OCI-LY7 (cell line): Measurements from ENCODE around the gene NXN. TPM values are rescaled to one million over a fixed set of nuclear protein-coding genes. Genes with fewer than 3 reads are reported as not detected.

ENCODE experiments used
- BruUV-seq: library from RNA; stranded (reverse); fragments of 400-500 nt; replicated peaks from 2 replicates; lab custom pipeline; 2021; lab: Mats Ljungman, UMichigan
- CTCF ChIA-PET: fragments of 300-600 bp; sonication (Branson Sonifier 250); formaldehyde crosslinking; loops from one replicate; lab custom pipeline; 2022; ENCODE audit warnings: antibody characterized with exemption; ENCODE audit not compliant: unreplicated experiment; lab: Charles Lee
- POLR2A ChIA-PET: fragments of 300-600 bp; sonication (Branson Sonifier 250); formaldehyde crosslinking; loops from one replicate; lab custom pipeline; 2022; ENCODE audit warnings: antibody characterized with exemption; lab: Charles Lee
- DNase-seq: peaks from one replicate; pipeline ENCODE4 v3.0.0-alpha.2; 2015; ENCODE audit warnings: low spot score
- H2AFZ ChIP-seq: fragments of 200-600 bp; sonication (generic), shearing (Covaris generic); 2 replicates; pipeline ENCODE4 v1.6.1; 2014; ENCODE audit warnings: mild to moderate bottlenecking, antibody characterized with exemption, low read length, moderate library complexity
- H3K27ac ChIP-seq: fragments of 200-600 bp; sonication (generic); 2 replicates; pipeline ENCODE4 v1.5.1; 2014; ENCODE audit warnings: mixed run types, low read depth, mild to moderate bottlenecking, moderate library complexity, low read length, inconsistent platforms; ENCODE audit not compliant: poor library complexity, severe bottlenecking
- H3K36me3 ChIP-seq: fragments of 200-600 bp; sonication (generic); 2 replicates; pipeline ENCODE4 v1.6.1; 2014; ENCODE audit warnings: mild to moderate bottlenecking, antibody characterized with exemption, low read length, moderate library complexity, mixed read lengths; ENCODE audit not compliant: insufficient read depth
- H3K4me1 ChIP-seq: fragments of 200-600 bp; sonication (generic); 2 replicates; pipeline ENCODE4 v1.5.1; 2014; ENCODE audit warnings: mild to moderate bottlenecking, low read length; ENCODE audit not compliant: insufficient read depth, poor library complexity, severe bottlenecking
- H3K4me2 ChIP-seq: fragments of 200-600 bp; sonication (generic); 2 replicates; pipeline ENCODE4 v1.6.1; 2014; ENCODE audit warnings: mild to moderate bottlenecking, low read length
- H3K4me3 ChIP-seq: fragments of 200-600 bp; sonication (generic); 2 replicates; pipeline ENCODE4 v1.5.1; 2014; ENCODE audit warnings: mild to moderate bottlenecking, low read depth, low read length; ENCODE audit not compliant: poor library complexity, severe bottlenecking
- H3K79me2 ChIP-seq: fragments of 200-600 bp; sonication (generic); 2 replicates; pipeline ENCODE4 v1.6.1; 2016; ENCODE audit warnings: low read depth, mild to moderate bottlenecking, low read length, moderate library complexity, mixed read lengths; ENCODE audit not compliant: insufficient read depth
- H3K9me2 ChIP-seq: fragments of 200-600 bp; sonication (generic); 2 replicates; pipeline ENCODE4 v1.6.1; 2016; ENCODE audit warnings: mild to moderate bottlenecking, low read length, mixed read lengths; ENCODE audit not compliant: insufficient read depth
- H3K9me3 ChIP-seq: fragments of 200-600 bp; sonication (generic); 2 replicates; pipeline ENCODE4 v1.6.1; 2014; ENCODE audit warnings: mild to moderate bottlenecking, mixed run types, low read length, mixed read lengths
- H4K20me1 ChIP-seq: fragments of 200-600 bp; sonication (generic); 2 replicates; pipeline ENCODE4 v1.6.1; 2014; ENCODE audit warnings: mild to moderate bottlenecking, antibody characterized with exemption, low read length, moderate library complexity, mixed read lengths; ENCODE audit not compliant: insufficient read depth
- EZH2phosphoT487 ChIP-seq: fragments of 200-600 bp; sonication (generic); IDR thresholded peaks from 2 replicates; pipeline ENCODE4 v1.6.1; 2018; ENCODE audit warnings: low read depth, borderline replicate concordance, mild to moderate bottlenecking, mixed run types, antibody characterized with exemption, low read length, moderate library complexity, mixed read lengths
- intact Hi-C: fragments of 100-400 bp; cut with micrococcal nuclease; formaldehyde crosslinking; loops from one replicate; pipeline ENCODE4 v1.10.0; 2022; ENCODE audit not compliant: unreplicated experiment
- total RNA-seq, 2 experiments: library from RNA; depleted of rRNA in 1 of 2; stranded (reverse); fragments of >200 nt in 1 of 2; shearing (Covaris generic) in 1 of 2; gene quantifications; 2 replicates each; pipeline ENCODE4 v1.2.3, GENCODE V29; 2014 to 2022
- TF ChIP-seq, protein P1 (sequence below): fragments of 200-600 bp; sonication (generic); conservative IDR thresholded peaks from 2 replicates; pipeline ENCODE4 v1.5.1; 2014; ENCODE audit warnings: mild to moderate bottlenecking, antibody characterized with exemption, low read length, moderate library complexity, mixed read lengths

NXN gene
- total RNA-seq, 2 experiments from 2014 or later, result 1.3 to 2.8 TPM

DNA sequence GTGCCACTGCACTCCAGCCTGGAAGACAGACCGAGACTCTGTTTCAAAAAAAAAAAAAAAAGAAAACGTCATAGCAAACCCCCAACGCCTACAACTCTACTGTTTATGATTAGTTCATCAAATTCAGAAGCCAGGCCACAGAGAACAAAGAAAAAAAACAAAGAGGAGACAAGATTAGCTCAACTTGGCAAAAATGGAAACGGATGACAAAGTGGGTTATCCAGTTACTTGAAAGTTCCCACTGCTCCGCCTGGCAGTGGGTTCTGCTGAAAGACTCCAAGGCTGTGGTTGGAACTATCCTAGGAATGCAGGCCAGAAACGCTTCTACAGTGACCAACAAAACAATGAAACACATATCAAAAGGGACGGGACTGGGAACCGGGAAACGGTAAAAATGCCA is 144.3 kb downstream of the NXN start:
- BruUV-seq, result no TSS peak

DNA sequence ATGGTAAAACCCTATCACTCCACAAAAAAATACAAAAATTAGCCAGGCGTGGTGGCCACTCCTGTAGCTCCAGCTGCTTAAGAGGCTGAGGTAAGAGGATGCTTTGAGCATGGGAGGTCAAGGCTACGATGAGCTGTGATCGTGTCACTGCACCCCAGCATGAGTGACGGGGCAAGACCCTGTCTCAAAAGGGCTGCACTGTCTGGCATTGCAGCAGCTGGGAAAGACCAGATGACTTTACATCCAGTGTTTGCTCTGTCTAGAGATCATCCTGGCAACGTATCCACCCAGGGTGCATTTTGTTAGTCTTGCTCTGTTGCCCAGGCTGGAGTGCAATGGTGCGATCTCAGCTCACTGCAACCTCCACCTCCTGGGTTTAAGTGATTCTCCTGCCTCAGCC is 145.4 kb downstream of the NXN start:
- H2AFZ ChIP-seq, result no peak overlapping the region
- H3K27ac ChIP-seq, result no peak overlapping the region
- ChIA-PET CTCF (no interaction called here), POLR2A (no interaction called here)
- no peaks in the 10 kb centered on the region for H3K36me3 ChIP-seq
- no peak for DNase-seq
- H3K4me3 ChIP-seq, result no peak overlapping the region
- H3K79me2 ChIP-seq, result no peaks in the 10 kb centered on the region
- no peaks in the 10 kb centered on the region for H3K9me2 ChIP-seq
- TF ChIP-seq EZH2phosphoT487, result no peak
- TF ChIP-seq, protein P1, sequence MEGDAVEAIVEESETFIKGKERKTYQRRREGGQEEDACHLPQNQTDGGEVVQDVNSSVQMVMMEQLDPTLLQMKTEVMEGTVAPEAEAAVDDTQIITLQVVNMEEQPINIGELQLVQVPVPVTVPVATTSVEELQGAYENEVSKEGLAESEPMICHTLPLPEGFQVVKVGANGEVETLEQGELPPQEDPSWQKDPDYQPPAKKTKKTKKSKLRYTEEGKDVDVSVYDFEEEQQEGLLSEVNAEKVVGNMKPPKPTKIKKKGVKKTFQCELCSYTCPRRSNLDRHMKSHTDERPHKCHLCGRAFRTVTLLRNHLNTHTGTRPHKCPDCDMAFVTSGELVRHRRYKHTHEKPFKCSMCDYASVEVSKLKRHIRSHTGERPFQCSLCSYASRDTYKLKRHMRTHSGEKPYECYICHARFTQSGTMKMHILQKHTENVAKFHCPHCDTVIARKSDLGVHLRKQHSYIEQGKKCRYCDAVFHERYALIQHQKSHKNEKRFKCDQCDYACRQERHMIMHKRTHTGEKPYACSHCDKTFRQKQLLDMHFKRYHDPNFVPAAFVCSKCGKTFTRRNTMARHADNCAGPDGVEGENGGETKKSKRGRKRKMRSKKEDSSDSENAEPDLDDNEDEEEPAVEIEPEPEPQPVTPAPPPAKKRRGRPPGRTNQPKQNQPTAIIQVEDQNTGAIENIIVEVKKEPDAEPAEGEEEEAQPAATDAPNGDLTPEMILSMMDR, result no peak
- no TSS peak for BruUV-seq
- H3K9me3 ChIP-seq, result no peaks in the 10 kb centered on the region
- no peaks in the 10 kb centered on the region for H4K20me1 ChIP-seq
- intact Hi-C loops, result no loop called here
- no peaks in the 10 kb centered on the region for H3K4me1 ChIP-seq
- H3K4me2 ChIP-seq, result no peak overlapping the region

More for the DNA sequence above, 144.3 kb downstream of the NXN start:
- no peak overlapping the region for H3K4me2 ChIP-seq
- ChIA-PET CTCF (no interaction called here), POLR2A (no interaction called here)
- no peak for DNase-seq
- peaks cover 3% of the 10 kb centered on the region for H3K4me1 ChIP-seq
- intact Hi-C loops, result no loop called here
- no peak overlapping the region for H3K27ac ChIP-seq
- H3K9me2 ChIP-seq, result no peaks in the 10 kb centered on the region
- TF ChIP-seq, protein P1, result no peak
- no peak for TF ChIP-seq EZH2phosphoT487
- no peaks in the 10 kb centered on the region for H3K79me2 ChIP-seq
- no peaks in the 10 kb centered on the region for H3K9me3 ChIP-seq
- H2AFZ ChIP-seq, result no peak overlapping the region
- H3K4me3 ChIP-seq, result no peak overlapping the region
- no peaks in the 10 kb centered on the region for H3K36me3 ChIP-seq
- no peaks in the 10 kb centered on the region for H4K20me1 ChIP-seq

DNA sequence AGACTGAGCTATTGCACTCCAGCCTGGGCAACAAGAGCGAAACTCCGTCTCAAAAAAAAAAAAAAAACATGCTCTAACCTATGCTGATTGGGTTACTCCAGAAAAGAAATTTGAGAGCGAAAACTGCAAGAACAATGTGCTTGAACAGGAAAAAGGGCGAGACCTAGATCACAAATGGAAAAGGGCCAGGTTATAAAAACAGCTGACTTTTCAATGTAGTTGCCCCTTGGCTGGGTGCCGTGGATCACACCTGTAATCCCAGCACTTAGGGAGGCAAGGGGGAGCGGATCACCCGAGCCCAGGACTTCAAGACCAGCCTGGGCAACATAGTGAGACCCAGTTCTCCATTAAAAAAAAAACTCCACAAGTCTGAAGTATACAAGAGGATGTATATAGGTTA is 148.6 kb downstream of the NXN start:
- H3K4me2 ChIP-seq, result no peak overlapping the region
- no peak for DNase-seq
- no peak overlapping the region for H3K4me3 ChIP-seq
- no peaks in the 10 kb centered on the region for H3K9me3 ChIP-seq
- H3K27ac ChIP-seq, result no peak overlapping the region
- BruUV-seq, result no TSS peak
- no peaks in the 10 kb centered on the region for H3K4me1 ChIP-seq
- H3K36me3 ChIP-seq, result no peaks in the 10 kb centered on the region
- no peak overlapping the region for H2AFZ ChIP-seq
- CTCF ChIA-PET, result no interaction called here
- no peaks in the 10 kb centered on the region for H3K79me2 ChIP-seq
- POLR2A ChIA-PET, result no interaction called here
- TF ChIP-seq, protein P1, result no peak
- TF ChIP-seq EZH2phosphoT487, result no peak
- intact Hi-C loops, result no loop called here
- H3K9me2 ChIP-seq, result no peaks in the 10 kb centered on the region
- no peaks in the 10 kb centered on the region for H4K20me1 ChIP-seq
